ENCODE data around the gene MAML3. TPM values are rescaled to one million over a fixed set of nuclear protein-coding genes. Genes with fewer than 3 reads are reported as not detected.

Gene MAML3
- polyA plus RNA-seq, 1 donor: 6.0 TPM

DNA sequence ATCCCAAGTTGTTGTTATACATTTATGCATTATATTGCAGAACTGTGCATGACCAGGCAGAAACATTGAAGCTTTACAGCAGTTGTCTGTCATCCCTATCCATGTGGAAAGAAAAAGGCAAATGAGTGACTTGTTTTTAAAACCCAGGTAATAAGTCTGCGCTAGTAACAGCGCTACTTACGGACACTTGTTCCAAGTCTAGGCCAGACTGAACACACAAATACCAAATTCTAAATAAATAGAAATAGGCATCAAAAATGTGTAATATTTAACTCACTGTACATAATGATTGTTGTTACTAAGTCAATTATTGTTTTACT, 548 bp upstream of the MAML3 start:
- no peak for DNase-seq

DNA sequence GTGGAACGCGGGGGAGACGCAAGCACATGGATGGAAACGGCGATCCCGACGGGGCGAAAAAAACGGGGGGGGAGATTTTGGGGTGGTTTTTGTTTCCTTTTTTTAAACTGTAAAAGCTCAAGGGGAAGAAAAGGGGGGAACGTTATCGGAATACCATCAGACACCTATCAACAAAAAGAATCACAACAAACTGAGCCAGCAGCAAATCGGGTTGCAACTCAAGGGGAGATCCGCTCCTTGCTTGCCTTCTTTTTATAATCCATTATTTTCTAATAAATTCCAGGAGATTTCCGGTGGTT, 616 bp downstream of the MAML3 start:
- DNase-seq: no peak

DNA sequence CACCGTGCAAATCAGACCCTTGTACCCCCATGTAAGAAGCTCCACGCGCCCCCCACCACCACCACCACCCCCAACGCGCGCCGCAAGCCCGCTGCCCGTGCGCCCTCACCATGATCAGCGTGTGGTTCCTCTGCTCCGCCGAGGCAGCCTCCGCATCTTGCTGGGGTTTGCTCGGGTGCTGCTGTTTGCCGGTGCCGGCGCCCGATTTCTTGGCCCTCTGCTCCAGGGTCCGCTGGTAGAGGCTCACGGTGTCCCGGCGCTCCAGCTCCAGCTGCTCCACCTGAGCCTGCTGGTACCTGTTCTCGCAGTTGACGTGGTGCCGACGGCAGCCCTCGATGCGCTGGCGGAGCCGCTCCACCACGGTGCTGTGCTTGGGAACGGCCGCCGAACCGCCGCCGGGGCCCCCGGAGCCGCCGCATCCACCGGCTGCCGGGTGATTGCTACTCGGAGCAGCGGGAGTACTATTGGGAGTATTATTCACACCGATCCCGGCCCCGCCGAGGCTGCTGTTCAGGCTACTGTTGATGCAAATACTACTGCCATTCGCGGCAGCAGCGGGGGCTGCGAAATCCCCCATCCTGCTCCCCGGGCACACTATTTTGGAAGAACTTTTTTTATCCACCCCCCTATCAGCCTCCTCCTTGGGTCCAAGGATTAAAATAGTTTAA, 1.1 kb downstream of the MAML3 start:
- DNase-seq: peak; percentile 39

DNA sequence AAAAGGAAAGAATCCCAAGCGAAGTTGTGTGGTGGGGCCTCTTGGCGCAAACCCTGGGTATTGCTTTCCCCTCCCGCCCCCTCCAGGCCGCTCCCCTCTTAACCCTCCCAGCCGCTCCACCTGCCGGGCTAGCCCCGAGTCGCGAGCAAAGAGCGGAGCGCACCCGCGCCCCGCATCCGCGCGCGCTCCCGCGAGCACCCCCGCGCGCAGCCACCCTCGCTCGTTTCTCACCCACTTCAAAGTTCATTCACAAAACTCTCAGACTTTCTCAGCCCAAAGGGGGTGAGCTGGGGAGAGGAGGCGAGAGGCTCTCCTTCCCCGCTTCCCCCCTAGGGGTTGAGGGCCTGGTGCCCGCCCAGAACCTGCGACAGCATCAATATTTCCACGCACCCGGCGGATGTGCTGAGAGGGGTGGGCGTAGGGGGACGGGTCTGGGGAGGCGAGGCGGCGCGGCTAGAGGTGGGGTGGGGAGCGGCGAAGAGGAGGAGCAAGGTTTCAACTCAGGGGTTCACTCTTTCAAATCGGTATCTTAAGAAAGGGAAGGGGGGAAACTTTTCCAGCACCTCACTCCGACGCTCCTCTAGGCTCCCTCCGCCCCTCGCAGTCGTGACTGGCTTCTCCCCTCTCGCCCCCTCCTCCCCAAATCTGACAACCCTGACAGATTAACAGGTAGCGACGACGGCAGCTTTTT, 1.8 kb downstream of the MAML3 start:
- DNase-seq: no peak

DNA sequence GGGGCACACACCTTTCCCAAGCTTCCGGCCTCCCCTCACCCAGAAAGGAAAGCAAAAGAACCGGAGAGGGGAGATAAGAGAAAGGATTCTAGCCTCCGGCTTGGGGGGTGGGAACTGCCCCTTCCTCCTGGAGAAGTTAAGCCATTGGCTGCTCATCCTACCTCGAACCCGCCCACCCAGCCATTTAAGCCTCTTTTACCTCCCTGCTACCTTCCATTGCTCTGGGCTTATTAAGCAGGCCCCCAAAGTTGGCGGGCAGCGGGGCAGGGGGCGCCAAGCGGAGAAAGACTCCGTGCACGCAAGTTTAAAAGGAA, 2.3 kb downstream of the MAML3 start:
- DNase-seq: peak; percentile 81

DNA sequence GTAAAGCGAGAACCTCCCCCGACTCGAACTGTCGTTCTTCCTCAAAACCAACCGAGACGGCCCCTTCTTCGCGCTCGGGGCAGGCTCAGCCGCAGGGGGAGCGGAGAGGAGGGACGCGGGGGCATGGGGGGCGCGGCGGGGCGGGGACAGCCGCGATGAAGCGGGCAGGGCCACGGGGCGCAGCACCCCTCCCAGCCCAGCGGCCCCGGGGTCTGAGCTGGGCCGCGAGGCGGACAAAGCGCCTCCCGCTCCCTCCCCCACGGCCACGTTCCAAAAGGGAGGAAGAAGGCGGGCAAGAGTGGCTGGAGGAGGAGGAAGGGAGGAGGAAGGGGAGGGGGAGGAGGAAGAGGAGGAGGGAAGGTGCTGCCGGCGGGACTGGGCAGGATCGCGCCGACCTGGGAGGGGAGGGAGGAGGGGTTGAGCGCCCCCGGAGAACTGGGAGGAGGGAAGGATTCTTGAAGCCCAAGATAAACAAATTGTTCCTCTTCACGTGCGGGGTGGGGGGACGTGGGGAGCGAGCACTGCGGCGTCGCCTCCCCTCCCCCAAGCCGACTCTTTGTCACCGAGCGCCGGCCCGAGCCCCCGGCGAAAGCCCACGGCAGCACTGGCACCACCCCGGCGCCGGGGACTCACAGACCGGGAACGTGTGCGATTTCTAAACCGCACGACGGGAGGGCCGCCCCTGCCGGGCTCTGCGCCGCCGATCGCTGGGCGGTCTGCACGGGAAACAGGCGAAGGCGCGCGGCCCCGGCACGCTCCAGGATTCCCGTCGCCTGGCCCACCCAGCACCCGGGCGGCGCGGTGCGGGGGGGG, 2.9 kb downstream of the MAML3 start:
- peak; percentile 93 for DNase-seq

DNA sequence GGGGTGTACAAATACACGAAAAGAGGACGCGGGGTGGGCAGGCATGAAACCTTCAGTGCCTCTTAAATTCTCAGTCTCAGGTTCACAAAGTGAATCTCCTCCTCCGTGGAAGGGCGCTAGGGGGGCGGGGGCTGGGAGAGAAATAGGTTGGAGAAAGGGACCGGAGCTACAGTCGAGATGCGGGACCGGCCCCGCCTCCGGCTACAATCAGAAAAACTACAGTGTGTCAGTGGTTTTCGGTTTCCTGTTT, 3.4 kb downstream of the MAML3 start:
- no peak for DNase-seq

DNA sequence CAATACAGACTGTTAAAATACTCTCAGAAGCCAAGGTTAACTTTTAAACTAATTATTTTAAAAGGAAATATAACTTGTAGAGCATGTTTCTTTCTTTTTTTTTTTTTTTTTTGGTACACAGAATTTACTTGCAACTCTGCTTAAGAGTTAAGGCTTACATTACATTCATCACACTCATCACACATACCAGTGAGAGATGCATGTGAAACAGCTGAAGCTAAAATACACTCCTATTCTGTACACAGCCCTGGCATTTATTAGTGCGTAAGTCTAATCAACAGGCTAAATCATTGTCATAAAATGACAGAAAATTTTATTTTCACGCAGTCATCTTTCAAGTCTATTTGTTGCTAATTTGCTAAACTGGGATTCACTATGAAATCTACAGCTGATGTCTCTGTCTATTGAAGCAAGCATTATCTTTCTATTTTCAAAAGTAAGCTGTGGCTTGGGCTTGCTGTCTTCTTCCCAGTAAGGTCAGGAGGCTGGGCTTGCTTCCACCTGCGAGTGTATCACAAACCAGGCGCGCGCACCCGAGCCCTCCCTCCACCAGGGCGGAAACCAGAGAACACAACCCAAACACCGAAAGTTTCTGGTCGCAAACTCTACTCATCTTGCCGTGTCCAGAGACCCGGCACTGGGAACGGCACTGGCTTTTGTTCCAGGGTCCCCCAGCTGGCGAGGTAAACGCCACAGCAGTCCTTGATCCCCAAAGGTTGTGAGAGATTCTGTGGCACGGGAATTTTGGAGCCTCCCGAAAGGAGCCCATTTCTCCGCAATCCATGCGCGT, 3.9 kb downstream of the MAML3 start:
- DNase-seq: peak; percentile 59

DNA sequence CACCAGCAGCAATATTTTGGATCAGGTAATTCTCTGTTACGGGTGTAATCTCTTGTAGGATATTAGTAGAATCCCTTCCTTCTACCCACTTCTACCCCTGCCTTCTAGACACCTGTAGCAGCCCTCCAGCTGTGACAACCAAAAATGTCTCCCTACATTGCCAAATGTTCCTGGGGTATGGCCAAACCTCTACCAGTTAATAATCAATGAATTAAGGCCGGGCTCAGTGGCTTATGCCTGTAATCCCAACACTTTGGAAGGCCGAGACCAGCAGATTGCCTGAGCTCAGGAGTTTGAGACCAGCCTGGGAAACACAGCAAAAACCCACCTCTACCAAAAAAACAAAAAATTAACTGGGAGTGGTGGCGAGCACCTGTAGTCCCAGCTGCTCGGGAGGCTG, 9.9 kb downstream of the MAML3 start:
- DNase-seq: no peak

DNA sequence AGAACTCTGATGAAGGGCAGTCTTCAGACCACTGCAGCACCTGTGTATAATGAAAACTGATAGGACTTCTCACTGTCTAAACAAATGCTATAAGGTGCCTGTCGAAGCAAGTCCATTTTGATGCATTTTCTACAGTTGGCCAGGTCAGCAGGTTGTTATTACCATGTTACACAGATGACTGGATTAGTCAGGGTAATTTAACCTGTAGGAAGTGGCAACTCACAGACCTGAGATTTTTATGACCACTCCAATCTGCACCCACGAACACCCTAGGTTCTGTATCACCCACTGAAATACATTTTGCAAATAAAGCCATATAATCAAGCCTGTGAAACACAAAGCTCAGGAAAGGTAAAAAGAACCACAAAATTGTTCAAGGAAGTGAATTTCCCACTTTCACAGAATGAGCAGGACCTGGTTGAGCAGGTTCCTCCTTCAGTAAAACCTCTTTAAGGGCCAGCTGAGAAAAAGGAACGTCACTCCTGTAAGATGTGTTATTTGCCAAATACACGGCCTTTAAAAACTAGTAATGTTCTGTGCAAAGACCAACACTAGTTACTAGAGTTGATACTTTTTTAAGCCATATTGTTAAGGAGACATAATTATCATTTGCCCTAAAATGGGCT, 12.7 kb downstream of the MAML3 start:
- DNase-seq: no peak

DNA sequence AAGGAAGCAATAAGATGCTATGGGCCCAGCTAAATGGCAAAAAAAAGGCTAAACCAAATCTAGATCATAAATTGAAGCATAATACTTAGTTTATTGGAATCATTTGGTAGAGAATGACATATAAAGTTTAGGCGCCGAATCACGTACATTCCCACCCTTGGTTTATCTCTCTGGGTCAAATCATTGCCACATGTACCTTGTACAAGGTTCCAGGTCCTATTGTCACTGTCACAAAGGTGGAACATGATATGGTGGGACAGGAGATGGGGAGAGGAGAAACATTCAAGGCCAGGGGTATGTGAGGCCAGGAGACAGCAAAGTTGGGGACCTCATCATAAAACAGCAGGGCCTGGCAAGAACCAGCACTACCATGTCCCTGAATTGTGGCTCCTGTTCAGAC, 13.4 kb downstream of the MAML3 start:
- no peak for DNase-seq

DNA sequence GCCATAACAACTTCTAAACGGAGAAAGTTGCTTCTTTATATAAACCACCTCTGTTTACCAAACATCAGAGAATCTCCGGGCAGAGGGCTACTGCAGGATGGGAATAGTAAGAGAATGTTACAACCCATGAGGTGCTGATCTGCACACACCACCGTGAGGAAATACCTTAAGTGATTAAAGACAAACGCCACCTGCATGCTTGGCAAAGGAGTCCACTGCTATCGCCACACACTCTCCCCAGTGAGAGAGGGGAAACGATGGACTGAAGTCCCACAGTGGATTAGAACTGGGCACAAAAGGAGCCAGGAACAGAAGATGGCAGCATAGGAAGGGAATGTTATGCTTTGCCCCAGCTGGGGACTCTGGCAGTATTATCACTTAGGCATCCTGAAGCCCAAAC, 15.6 kb downstream of the MAML3 start:
- no peak for DNase-seq

DNA sequence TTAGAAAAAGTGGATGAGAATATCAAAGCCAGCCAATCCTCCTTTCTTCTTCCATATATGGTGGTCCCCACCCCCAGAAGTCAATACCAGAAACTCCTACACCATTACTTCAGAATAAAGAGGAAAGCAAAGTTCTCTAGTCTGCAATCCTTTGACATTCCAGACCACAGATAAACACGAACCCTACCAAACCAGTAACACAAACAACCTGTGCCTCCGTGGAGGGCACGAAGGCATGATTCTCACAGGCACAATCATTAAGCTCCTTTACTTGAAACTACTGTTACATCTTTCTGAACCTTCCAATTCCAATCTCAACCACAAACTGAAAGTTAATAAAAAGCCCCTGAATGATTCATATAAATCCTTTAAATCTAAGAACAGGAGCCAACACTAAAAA, 16.3 kb downstream of the MAML3 start:
- no peak for DNase-seq

DNA sequence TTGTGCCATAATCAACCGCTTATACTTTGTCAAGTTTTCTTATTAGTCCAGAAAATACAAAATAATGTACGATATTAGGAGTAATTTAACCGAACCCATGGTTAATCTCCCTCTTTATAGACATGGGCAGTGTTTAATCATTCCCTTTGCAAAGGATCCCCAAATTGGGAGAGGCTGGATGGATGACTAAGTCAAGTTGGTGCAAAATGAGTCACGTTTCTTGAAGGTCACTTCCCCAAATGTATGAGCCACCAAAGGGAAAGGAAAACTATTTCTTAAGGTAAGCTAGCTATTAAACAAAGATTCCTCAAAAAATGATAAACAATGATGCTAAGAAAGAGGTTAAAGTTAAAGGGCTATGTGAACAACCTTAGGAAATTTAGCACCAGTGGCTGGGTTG, 17.5 kb downstream of the MAML3 start:
- no peak for DNase-seq

DNA sequence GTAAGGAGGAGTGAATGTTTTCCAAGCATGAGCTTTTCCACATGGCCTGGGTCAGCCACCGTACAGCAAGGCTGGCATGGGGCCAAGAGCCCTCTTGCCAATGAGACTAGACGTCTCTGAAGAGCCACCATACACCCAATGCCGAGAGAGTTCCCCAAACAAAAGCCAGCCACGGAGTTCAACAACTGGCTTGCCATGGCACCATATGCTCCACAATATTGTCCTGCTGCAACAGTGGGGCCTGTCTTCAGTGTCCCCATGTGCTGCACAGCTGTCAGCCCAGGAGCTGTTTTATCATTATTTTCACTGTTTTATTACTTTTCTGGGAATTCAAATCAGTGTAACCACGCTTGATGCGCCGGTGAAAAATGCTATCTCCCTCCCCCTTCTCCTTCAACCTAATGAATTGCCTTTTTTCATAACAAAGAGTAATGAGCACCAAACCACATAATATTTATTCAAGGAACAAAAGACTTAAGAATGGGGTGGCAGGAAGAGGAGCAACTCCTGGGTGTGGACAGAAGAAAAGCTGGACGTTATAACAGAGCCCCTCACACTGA, 18.4 kb downstream of the MAML3 start:
- DNase-seq: peak; percentile 18

DNA sequence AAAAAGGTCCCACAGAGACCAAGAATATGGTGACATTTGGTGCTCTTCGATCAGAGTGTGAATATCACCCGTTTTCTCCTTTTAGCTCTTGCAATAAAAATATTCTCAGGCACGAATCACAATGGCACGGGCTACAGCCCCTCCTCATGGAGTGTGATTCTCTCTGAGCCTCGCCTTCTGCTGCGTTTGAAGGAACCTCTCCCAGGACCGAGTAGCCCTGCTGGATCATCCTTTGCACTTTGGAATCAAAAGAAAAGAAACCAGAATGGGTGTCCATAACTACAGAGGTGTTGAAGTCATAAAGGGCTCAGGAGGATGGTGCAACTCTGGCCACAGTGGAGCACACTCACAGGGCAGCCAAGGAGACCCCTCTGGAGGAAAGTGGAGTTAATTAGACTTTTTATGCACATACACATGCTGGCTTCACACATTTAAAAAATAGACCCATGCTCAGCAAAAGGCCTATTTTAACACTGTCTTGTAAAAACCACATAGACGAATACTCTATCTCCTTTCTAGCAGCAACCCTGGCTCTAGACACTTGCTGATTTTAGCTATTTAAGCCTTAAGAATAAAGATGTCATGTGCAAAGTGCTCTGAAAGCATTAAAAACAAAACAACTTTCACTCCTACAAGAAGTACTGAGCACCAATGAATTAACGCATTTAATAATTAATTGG, 19.1 kb downstream of the MAML3 start:
- no peak for DNase-seq

DNA sequence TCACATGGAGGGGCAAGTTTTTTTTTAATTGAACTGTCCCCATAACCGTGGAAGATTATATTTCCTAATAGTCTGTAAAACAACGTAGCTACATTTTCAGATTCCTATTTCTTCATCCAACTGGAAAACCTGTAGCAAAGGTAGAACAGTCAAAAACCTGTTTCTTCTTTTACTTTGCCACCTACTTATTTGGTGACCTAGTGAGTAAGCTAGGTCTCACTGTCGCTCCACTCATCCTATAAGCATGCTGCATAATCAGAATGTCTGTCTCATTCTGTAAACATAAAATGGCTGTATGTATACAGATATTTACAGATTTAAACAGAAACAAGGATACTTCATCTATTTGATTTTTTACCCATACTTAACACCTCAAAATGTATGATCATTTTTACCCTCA, 20.4 kb downstream of the MAML3 start:
- no peak for DNase-seq

DNA sequence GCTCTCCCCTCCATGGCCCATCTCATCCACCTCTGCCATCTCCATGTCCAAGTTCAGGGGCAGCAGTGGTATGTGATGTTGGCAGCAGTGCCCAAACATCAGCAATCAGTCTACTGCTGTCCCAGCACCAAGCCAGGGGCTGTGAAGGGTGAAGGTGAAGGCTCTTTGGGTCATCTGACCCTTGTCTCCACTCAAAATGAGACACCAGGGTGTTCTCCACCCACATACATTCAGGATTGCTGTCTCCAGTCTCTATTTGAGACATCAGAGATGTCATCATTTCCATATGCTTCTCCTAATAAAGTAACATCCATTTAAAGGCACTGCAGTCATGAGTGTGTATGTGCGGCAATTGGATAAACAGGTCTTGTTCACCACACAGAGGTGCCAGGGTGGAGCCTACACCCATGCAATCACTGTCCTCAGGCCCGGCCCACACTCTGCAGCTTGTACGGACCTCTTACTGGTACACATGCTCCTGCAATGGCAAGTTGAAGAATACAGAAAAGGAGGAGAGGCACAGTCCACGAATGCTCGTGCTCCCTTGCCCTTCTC, 22.2 kb downstream of the MAML3 start:
- no peak for DNase-seq

DNA sequence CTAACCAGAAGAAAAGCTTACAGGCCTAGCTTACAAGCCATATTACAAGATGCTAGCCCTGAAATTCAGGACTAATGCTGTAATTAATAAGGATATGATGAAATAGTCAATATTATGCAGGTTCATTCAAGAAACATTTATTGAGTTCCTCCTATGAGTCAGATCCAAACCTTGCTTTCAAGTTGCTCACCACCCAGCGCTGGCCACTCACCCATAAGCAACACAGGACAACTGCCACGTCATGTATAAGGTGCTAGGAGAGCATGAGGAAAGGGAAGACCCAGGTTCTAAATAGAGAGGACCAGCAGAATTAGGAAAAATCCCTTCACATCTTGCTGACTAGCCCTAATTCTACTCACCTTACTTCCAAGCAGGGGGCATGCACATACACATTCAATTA, 23.3 kb downstream of the MAML3 start:
- DNase-seq: no peak

DNA sequence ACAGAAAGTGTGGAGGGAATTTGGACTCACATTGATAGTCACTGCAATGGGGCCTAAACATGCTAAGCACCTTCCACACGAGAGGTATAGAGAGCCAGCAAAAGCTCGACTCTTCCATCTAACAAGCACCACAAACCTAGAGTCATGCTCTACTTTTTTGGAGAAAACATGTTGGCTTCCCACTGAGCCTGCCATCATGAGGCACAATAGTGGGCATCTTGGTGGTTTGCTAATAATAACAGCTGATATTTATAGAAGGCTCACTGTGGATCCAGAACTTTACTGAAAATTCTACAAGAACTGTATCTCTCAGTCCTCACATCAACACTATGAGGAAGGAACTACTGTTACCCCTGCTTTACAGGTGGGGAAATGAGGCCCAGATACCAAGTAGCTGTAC, 26.6 kb downstream of the MAML3 start:
- no peak for DNase-seq

DNA sequence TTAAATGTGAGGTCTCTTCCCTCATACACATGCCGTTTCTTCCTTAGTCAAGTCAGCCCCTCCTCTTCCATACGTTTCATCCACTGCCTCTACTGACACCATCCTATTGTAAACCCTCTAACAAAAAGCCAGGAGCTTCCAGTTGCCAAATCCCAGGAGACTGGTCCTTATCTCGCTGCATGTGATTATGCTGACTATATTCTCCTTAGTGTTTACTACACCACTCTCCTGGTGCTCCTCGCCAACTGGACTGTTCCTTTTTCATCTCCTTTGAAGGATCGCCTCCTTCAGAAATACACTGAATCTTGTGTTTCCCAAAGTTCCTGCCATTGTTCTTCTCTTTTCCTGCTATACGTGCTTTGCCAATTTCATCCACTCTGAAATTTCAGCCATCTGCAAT, 27.7 kb downstream of the MAML3 start:
- no peak for DNase-seq

DNA sequence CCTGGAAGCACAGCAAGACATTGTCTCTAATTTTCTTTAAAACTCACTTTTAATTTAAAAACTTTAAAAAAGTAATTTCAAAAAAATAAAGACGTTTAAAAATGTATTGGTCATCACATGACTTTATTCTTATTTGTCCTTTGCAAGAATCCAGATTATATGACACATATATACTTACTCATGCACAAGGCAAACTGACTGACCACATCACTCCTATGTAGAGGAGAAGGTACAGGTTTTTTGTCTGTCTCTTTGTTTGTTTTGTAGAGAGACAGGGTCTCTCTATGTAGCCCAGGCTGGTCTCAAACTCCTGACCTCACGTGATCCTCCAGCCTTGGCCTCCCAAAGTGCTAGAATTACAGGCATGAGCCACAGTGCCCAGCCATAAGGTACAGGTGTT, 28.6 kb downstream of the MAML3 start:
- no peak for DNase-seq
